GM19238 (cell line): ENCODE data around the gene SHC2.
"Not testable (repeated sequence)": the region's sequence is repeated elsewhere in the genome, so short reads cannot be mapped to it uniquely, and the experiment has no call there.

Experiments
- DNase-seq: peaks from one replicate; pipeline ENCODE4 v3.0.0; 2011; ENCODE audit warnings: low spot score; ENCODE audit not compliant: insufficient read length

Gene SHC2

GRCh38 chr19:447816-448560, 12.8 kb downstream of the SHC2 start:
- no peak for DNase-seq

- no peak for DNase-seq
These were observed 13.8 kb downstream of the SHC2 start for GRCh38 chr19:447064-447426.

GRCh38 chr19:444677-445210, 16.1 kb downstream of the SHC2 start:
- no peak for DNase-seq

GRCh38 chr19:443005-443404, 17.8 kb downstream of the SHC2 start:
- DNase-seq, result no peak

- no peak for DNase-seq
These were observed 18.7 kb downstream of the SHC2 start for GRCh38 chr19:442085-442484.

GRCh38 chr19:441213-441836, 19.5 kb downstream of the SHC2 start:
- DNase-seq, result no peak

GRCh38 chr19:440391-441212, 20.2 kb downstream of the SHC2 start:
- DNase-seq, result no peak

- no peak for DNase-seq
These were observed 21.5 kb downstream of the SHC2 start for GRCh38 chr19:439167-439900.

GRCh38 chr19:438416-438958, 22.3 kb downstream of the SHC2 start:
- no peak for DNase-seq

GRCh38 chr19:437041-437440, 23.8 kb downstream of the SHC2 start:
- DNase-seq, result no peak

- DNase-seq, result no peak
These were observed 24.4 kb downstream of the SHC2 start for GRCh38 chr19:436413-436950.

- DNase-seq, result no peak
These were observed 25.0 kb downstream of the SHC2 start for GRCh38 chr19:435707-436412.

GRCh38 chr19:435056-435706, 25.7 kb downstream of the SHC2 start:
- no peak for DNase-seq

- DNase-seq, result no peak
These were observed 26.5 kb downstream of the SHC2 start for GRCh38 chr19:434152-434960.

GRCh38 chr19:430701-431100, 30.1 kb downstream of the SHC2 start:
- DNase-seq, result no peak

- DNase-seq, result no peak
These were observed 32.7 kb downstream of the SHC2 start for GRCh38 chr19:428149-428548.

- DNase-seq, result not testable (repeated sequence)
These were observed 33.2 kb downstream of the SHC2 start for GRCh38 chr19:427675-428074.

- no peak for DNase-seq
These were observed 33.9 kb downstream of the SHC2 start for GRCh38 chr19:426725-427445.
